Colonic mucosa (tissue), 4 donors: ENCODE data around the gene ZFAND3. TPM values are rescaled to one million over a fixed set of nuclear protein-coding genes. Genes with fewer than 3 reads are reported as not detected.

Experiments
- DNase-seq: peaks from one replicate; pipeline ENCODE4 v3.0.0-alpha.2; 2020
- H3K27ac ChIP-seq: fragments of 200-600 bp; one replicate; pipeline ENCODE4 v1.8.0; 2021
- H3K27me3 ChIP-seq: fragments of 200-600 bp; one replicate; pipeline ENCODE4 v1.8.0; 2021
- H3K36me3 ChIP-seq: fragments of 200-600 bp; one replicate; pipeline ENCODE4 v1.8.0; 2021
- H3K4me1 ChIP-seq: fragments of 200-600 bp; one replicate; pipeline ENCODE4 v1.8.0; 2021; ENCODE audit warnings: mild to moderate bottlenecking
- H3K4me3 ChIP-seq: fragments of 200-600 bp; one replicate; pipeline ENCODE4 v1.8.0; 2021
- H3K9ac ChIP-seq, 2 donors: one replicate each; pipeline ENCODE4 v1.7.0; 2013; ENCODE audit warnings: control low read depth in 2 of 2, low read depth in 2 of 2, low read length in 2 of 2
- H3K9me3 ChIP-seq: fragments of 200-600 bp; one replicate; pipeline ENCODE4 v1.8.0; 2021
- CTCF ChIP-seq: fragments of 200-600 bp; IDR thresholded peaks from one replicate; pipeline ENCODE4 v1.8.0; 2022; ENCODE audit warnings: antibody characterized with exemption, mild to moderate bottlenecking
- intact Hi-C: fragments of 100-400 bp; cut with DNase I; formaldehyde crosslinking; loops from one replicate; pipeline ENCODE4 v1.14.1; 2022
- total RNA-seq, 2 donors: library from RNA; stranded (reverse); fragmentation: NEBNext Ultra II Directional in 1 of 2; extraction: Animal tissue kit (Norgen Biotek cat#: 25700) in 1 of 2; gene quantifications; one replicate each; pipeline ENCODE4 v1.2.1, GENCODE V29; 2021
- donor health status: healthy.
- donor health status: DM: no; HTN: no; CAD: no.
- donor health status: DM: no; HTN: no; CAD: no.

ZFAND3 gene
- total RNA-seq, 2 donors from 2014 or later, result 42.0 to 96.8 TPM

GRCh38 chr6:37831457-37831856, 11.9 kb downstream of the ZFAND3 start:
- H3K4me1 ChIP-seq, result no peaks in the 10 kb centered on the region
- H3K27ac ChIP-seq, result no peak overlapping the region
- H3K9ac ChIP-seq, result no peak overlapping the region
- TF ChIP-seq CTCF, result no peak
- H3K4me3 ChIP-seq, result no peak overlapping the region
- no peaks in the 10 kb centered on the region for H3K9me3 ChIP-seq
- DNase-seq, result no peak
- intact Hi-C loops, result no loop called here
- H3K36me3 ChIP-seq, result no peaks in the 10 kb centered on the region
- H3K27me3 ChIP-seq, result no peaks in the 10 kb centered on the region

GRCh38 chr6:37835923-37836322, 16.4 kb downstream of the ZFAND3 start:
- H3K27me3 ChIP-seq, result no peaks in the 10 kb centered on the region
- H3K4me3 ChIP-seq, result no peak overlapping the region
- intact Hi-C loops, result no loop called here
- H3K9me3 ChIP-seq, result no peaks in the 10 kb centered on the region
- H3K4me1 ChIP-seq, result no peaks in the 10 kb centered on the region
- DNase-seq, result no peak
- no peak overlapping the region for H3K9ac ChIP-seq
- H3K27ac ChIP-seq, result no peak overlapping the region
- no peaks in the 10 kb centered on the region for H3K36me3 ChIP-seq
- TF ChIP-seq CTCF, result no peak

- no peaks in the 10 kb centered on the region for H3K4me1 ChIP-seq
- intact Hi-C loops, result no loop called here
- no peak overlapping the region for H3K4me3 ChIP-seq
- H3K36me3 ChIP-seq, result no peaks in the 10 kb centered on the region
- no peak overlapping the region for H3K9ac ChIP-seq
- H3K9me3 ChIP-seq, result no peaks in the 10 kb centered on the region
- H3K27me3 ChIP-seq, result no peaks in the 10 kb centered on the region
- no peak overlapping the region for H3K27ac ChIP-seq
- no peak for DNase-seq
- TF ChIP-seq CTCF, result no peak
Observed at GRCh38 chr6:37838219-37838921, 18.8 kb downstream of the ZFAND3 start.

- intact Hi-C loops, result no loop called here
- Histone ChIP-seq H3K4me3 (no peak overlapping the region), H3K9ac (no peak overlapping the region), H3K27ac (no peak overlapping the region), H3K36me3 (no peaks in the 10 kb centered on the region), H3K9me3 (no peaks in the 10 kb centered on the region), H3K27me3 (no peaks in the 10 kb centered on the region), H3K4me1 (no peaks in the 10 kb centered on the region)
- no peak for TF ChIP-seq CTCF
- no peak for DNase-seq
Observed at GRCh38 chr6:37840143-37840939, 20.8 kb downstream of the ZFAND3 start.

- H3K4me1 ChIP-seq, result peaks cover 4% of the 10 kb centered on the region
- DNase-seq, result no peak
- H3K36me3 ChIP-seq, result no peaks in the 10 kb centered on the region
- no peak overlapping the region for H3K27ac ChIP-seq
- no peak overlapping the region for H3K4me3 ChIP-seq
- no peak for TF ChIP-seq CTCF
- H3K9ac ChIP-seq, result no peak overlapping the region
- no peaks in the 10 kb centered on the region for H3K9me3 ChIP-seq
- intact Hi-C loops, result no loop called here
- no peaks in the 10 kb centered on the region for H3K27me3 ChIP-seq
Observed at GRCh38 chr6:37840940-37841300, 21.4 kb downstream of the ZFAND3 start.
